SK-N-SH (cell line): ENCODE measurements around the gene GATM.

Source experiments
- CTCF ChIP-seq: fragments of 200-600 bp; sonication (generic); IDR thresholded peaks from 2 replicates; pipeline ENCODE4 v1.6.1; 2017; ENCODE audit warnings: antibody characterized with exemption, mild to moderate bottlenecking, moderate library complexity
- EP300 ChIP-seq, 2 experiments: IDR thresholded peaks; 2 replicates each; pipeline versions ENCODE4 v1.4.0 to v1.6.1; 2012; ENCODE audit warnings: borderline replicate concordance in 1 of 2, low read depth in 1 of 2, low read length in 1 of 2
- RAD21 ChIP-seq: IDR thresholded peaks from 2 replicates; pipeline ENCODE4 v1.6.1; 2012; ENCODE audit warnings: mild to moderate bottlenecking, low read length
- RCOR1 ChIP-seq: fragments of 150-350 bp; IDR thresholded peaks from 2 replicates; pipeline ENCODE4 v1.6.1; 2017; ENCODE audit warnings: antibody characterized with exemption, low read length
- RFX5 ChIP-seq: IDR thresholded peaks from 2 replicates; pipeline ENCODE4 v1.6.1; 2012; ENCODE audit warnings: mild to moderate bottlenecking, improper control_type of control experiment, low read length

GRCh38 chr15:45347033-45347432 is 31.3 kb downstream of the GATM start:
- TF ChIP-seq RFX5 (no peak), CTCF (no peak), RCOR1 (no peak), EP300 (IDR thresholded peaks at IDR 0.05; ENCODE audit: borderline replicate concordance in 1 of 2, low read depth in 1 of 2, low read length in 1 of 2) (no peak), RAD21 (no peak)
